OCI-LY7 (cell line): ENCODE data around the gene CHL1. TPM values are rescaled to one million over a fixed set of nuclear protein-coding genes. Genes with fewer than 3 reads are reported as not detected.

Source experiments
- BruUV-seq: library from RNA; stranded (reverse); fragments of 400-500 nt; replicated peaks from 2 replicates; lab custom pipeline; 2021; lab: Mats Ljungman, UMichigan
- CTCF ChIA-PET: fragments of 300-600 bp; sonication (Branson Sonifier 250); formaldehyde crosslinking; loops from one replicate; lab custom pipeline; 2022; ENCODE audit warnings: antibody characterized with exemption; ENCODE audit not compliant: unreplicated experiment; lab: Charles Lee
- POLR2A ChIA-PET: fragments of 300-600 bp; sonication (Branson Sonifier 250); formaldehyde crosslinking; loops from one replicate; lab custom pipeline; 2022; ENCODE audit warnings: antibody characterized with exemption; lab: Charles Lee
- DNase-seq: peaks from one replicate; pipeline ENCODE4 v3.0.0-alpha.2; 2015; ENCODE audit warnings: low spot score
- H2AFZ ChIP-seq: fragments of 200-600 bp; sonication (generic), shearing (Covaris generic); 2 replicates; pipeline ENCODE4 v1.6.1; 2014; ENCODE audit warnings: mild to moderate bottlenecking, antibody characterized with exemption, low read length, moderate library complexity
- H3K27ac ChIP-seq: fragments of 200-600 bp; sonication (generic); 2 replicates; pipeline ENCODE4 v1.5.1; 2014; ENCODE audit warnings: mixed run types, low read depth, mild to moderate bottlenecking, moderate library complexity, low read length, inconsistent platforms; ENCODE audit not compliant: poor library complexity, severe bottlenecking
- H3K36me3 ChIP-seq: fragments of 200-600 bp; sonication (generic); 2 replicates; pipeline ENCODE4 v1.6.1; 2014; ENCODE audit warnings: mild to moderate bottlenecking, antibody characterized with exemption, low read length, moderate library complexity, mixed read lengths; ENCODE audit not compliant: insufficient read depth
- H3K4me1 ChIP-seq: fragments of 200-600 bp; sonication (generic); 2 replicates; pipeline ENCODE4 v1.5.1; 2014; ENCODE audit warnings: mild to moderate bottlenecking, low read length; ENCODE audit not compliant: insufficient read depth, poor library complexity, severe bottlenecking
- H3K4me2 ChIP-seq: fragments of 200-600 bp; sonication (generic); 2 replicates; pipeline ENCODE4 v1.6.1; 2014; ENCODE audit warnings: mild to moderate bottlenecking, low read length
- H3K4me3 ChIP-seq: fragments of 200-600 bp; sonication (generic); 2 replicates; pipeline ENCODE4 v1.5.1; 2014; ENCODE audit warnings: mild to moderate bottlenecking, low read depth, low read length; ENCODE audit not compliant: poor library complexity, severe bottlenecking
- H3K79me2 ChIP-seq: fragments of 200-600 bp; sonication (generic); 2 replicates; pipeline ENCODE4 v1.6.1; 2016; ENCODE audit warnings: low read depth, mild to moderate bottlenecking, low read length, moderate library complexity, mixed read lengths; ENCODE audit not compliant: insufficient read depth
- H3K9me2 ChIP-seq: fragments of 200-600 bp; sonication (generic); 2 replicates; pipeline ENCODE4 v1.6.1; 2016; ENCODE audit warnings: mild to moderate bottlenecking, low read length, mixed read lengths; ENCODE audit not compliant: insufficient read depth
- H3K9me3 ChIP-seq: fragments of 200-600 bp; sonication (generic); 2 replicates; pipeline ENCODE4 v1.6.1; 2014; ENCODE audit warnings: mild to moderate bottlenecking, mixed run types, low read length, mixed read lengths
- H4K20me1 ChIP-seq: fragments of 200-600 bp; sonication (generic); 2 replicates; pipeline ENCODE4 v1.6.1; 2014; ENCODE audit warnings: mild to moderate bottlenecking, antibody characterized with exemption, low read length, moderate library complexity, mixed read lengths; ENCODE audit not compliant: insufficient read depth
- EZH2phosphoT487 ChIP-seq: fragments of 200-600 bp; sonication (generic); IDR thresholded peaks from 2 replicates; pipeline ENCODE4 v1.6.1; 2018; ENCODE audit warnings: low read depth, borderline replicate concordance, mild to moderate bottlenecking, mixed run types, antibody characterized with exemption, low read length, moderate library complexity, mixed read lengths
- intact Hi-C: fragments of 100-400 bp; cut with micrococcal nuclease; formaldehyde crosslinking; loops from one replicate; pipeline ENCODE4 v1.10.0; 2022; ENCODE audit not compliant: unreplicated experiment
- total RNA-seq, 2 experiments: library from RNA; depleted of rRNA in 1 of 2; stranded (reverse); fragments of >200 nt in 1 of 2; shearing (Covaris generic) in 1 of 2; gene quantifications; 2 replicates each; pipeline ENCODE4 v1.2.3, GENCODE V29; 2014 to 2022
- TF ChIP-seq, protein P1 (sequence below): fragments of 200-600 bp; sonication (generic); conservative IDR thresholded peaks from 2 replicates; pipeline ENCODE4 v1.5.1; 2014; ENCODE audit warnings: mild to moderate bottlenecking, antibody characterized with exemption, low read length, moderate library complexity, mixed read lengths

Gene CHL1
- total RNA-seq, 2 experiments from 2014 or later, result 0.51 TPM; not detected in 1

DNA sequence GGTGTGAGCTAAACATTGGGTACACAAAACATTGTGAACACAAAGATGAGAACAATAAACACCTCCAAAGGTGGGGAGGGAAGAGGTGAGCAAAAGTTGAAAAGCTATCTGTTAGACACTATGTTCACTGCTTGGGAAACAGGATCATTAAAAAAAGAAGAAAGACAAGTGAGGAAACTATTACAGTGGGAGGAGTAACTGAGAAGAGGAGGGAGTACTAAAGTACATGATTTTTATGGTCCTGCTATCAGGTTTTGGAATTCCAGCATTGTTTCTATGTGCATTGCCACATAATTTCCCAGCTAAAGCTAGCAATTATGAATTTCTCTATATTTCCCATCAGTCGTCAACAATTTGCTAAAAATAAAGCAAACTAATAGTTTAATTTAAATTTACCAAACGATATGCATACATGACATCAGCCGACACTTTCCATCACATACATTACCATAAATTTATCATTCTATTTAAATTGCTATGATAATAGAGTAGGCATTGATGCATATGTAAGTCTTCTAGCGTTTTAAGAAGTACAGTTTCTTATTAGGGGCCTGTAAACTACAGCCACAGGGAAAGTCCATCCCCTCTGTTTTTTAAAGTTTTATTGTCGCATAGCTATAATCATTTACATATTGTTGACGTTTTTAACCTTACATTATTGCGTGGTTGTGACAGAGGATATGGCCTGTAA, 221.8 kb downstream of the CHL1 start:
- Histone ChIP-seq H3K79me2 (no peaks in the 10 kb centered on the region), H2AFZ (no peak overlapping the region), H3K4me1 (no peaks in the 10 kb centered on the region), H3K9me2 (no peaks in the 10 kb centered on the region), H3K9me3 (no peaks in the 10 kb centered on the region), H3K36me3 (no peaks in the 10 kb centered on the region), H3K4me3 (no peak overlapping the region), H3K4me2 (no peak overlapping the region), H4K20me1 (no peaks in the 10 kb centered on the region), H3K27ac (no peak overlapping the region)
- CTCF ChIA-PET, result no interaction called here
- TF ChIP-seq, protein P1, sequence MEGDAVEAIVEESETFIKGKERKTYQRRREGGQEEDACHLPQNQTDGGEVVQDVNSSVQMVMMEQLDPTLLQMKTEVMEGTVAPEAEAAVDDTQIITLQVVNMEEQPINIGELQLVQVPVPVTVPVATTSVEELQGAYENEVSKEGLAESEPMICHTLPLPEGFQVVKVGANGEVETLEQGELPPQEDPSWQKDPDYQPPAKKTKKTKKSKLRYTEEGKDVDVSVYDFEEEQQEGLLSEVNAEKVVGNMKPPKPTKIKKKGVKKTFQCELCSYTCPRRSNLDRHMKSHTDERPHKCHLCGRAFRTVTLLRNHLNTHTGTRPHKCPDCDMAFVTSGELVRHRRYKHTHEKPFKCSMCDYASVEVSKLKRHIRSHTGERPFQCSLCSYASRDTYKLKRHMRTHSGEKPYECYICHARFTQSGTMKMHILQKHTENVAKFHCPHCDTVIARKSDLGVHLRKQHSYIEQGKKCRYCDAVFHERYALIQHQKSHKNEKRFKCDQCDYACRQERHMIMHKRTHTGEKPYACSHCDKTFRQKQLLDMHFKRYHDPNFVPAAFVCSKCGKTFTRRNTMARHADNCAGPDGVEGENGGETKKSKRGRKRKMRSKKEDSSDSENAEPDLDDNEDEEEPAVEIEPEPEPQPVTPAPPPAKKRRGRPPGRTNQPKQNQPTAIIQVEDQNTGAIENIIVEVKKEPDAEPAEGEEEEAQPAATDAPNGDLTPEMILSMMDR, result no peak
- no peak for TF ChIP-seq EZH2phosphoT487
- no TSS peak for BruUV-seq
- intact Hi-C loops, result no loop called here
- POLR2A ChIA-PET, result interaction anchor here (1.1 to 1.3 kb wide), 2 partner anchors 9 to 11 kb away, joined by 3 read pairs; no protein-coding TSS in a partner anchor
- DNase-seq, result no peak

DNA sequence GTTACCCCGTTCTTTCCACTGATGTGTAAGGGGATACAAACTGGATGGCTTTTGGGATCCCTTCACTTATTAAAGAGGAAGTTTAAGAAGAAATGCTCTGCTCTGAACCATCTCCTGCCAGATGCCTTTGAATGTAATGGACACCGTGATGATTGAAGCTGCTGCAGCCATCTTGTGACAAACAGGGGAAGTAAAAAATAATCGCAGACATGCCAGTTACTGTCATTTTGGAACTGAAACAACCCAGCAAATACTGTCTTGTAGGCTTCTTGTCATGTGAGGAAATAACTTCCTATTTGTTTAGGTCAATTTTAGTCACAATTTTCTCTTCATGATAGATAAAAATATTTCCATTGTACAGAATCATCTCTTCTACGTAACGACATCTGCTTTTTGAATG, 224.0 kb downstream of the CHL1 start:
- no peak overlapping the region for H2AFZ ChIP-seq
- BruUV-seq, result no TSS peak
- TF ChIP-seq, protein P1, result no peak
- no peak for TF ChIP-seq EZH2phosphoT487

DNA sequence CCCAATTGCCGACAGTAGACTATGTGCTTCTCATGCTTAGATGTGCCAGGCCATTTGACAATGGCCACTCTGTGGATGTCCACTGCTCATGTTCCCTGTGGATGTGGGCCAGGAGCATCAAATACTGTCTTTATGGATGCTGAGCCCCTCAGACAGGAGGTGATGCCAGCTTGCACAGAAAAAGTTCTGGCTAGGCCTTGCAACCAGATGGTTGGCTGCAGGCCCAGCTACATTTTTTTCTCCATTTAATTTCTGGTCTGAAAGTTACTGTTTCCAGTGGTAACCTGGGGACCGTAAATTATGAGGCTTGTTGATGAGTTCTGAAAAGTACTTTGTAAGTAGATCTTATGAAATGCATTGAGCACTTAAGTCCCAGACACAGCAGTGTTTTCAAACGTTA, 228.5 kb downstream of the CHL1 start:
- no peak for DNase-seq
- BruUV-seq, result no TSS peak
- intact Hi-C loops, result loop anchor here (10.0 kb wide), 1 partner anchor 1490 kb away; no protein-coding TSS in a partner anchor
- Histone ChIP-seq H2AFZ (no peak overlapping the region), H3K9me3 (no peaks in the 10 kb centered on the region), H3K27ac (no peak overlapping the region), H3K4me3 (no peak overlapping the region), H3K36me3 (no peaks in the 10 kb centered on the region), H3K4me1 (no peaks in the 10 kb centered on the region), H3K4me2 (no peak overlapping the region), H3K9me2 (no peaks in the 10 kb centered on the region), H3K79me2 (no peaks in the 10 kb centered on the region), H4K20me1 (no peaks in the 10 kb centered on the region)
- no peak for TF ChIP-seq EZH2phosphoT487
- TF ChIP-seq, protein P1, result no peak
- ChIA-PET POLR2A (interaction anchor here (0.6 to 1.1 kb wide), 5 partner anchors 10 to 384 kb away, joined by 3 to 6 read pairs (median 5); no protein-coding TSS in a partner anchor), CTCF (no interaction called here)

More for the DNA sequence above, 224.0 kb downstream of the CHL1 start:
- H3K9me3 ChIP-seq, result no peaks in the 10 kb centered on the region
- DNase-seq, result no peak
- H3K9me2 ChIP-seq, result no peaks in the 10 kb centered on the region
- H3K4me3 ChIP-seq, result no peak overlapping the region
- ChIA-PET CTCF (no interaction called here), POLR2A (no interaction called here)
- no peaks in the 10 kb centered on the region for H3K4me1 ChIP-seq
- H3K79me2 ChIP-seq, result no peaks in the 10 kb centered on the region
- intact Hi-C loops, result loop anchor here (10.0 kb wide), 1 partner anchor 1494 kb away; no protein-coding TSS in a partner anchor
- no peak overlapping the region for H3K27ac ChIP-seq
- no peaks in the 10 kb centered on the region for H4K20me1 ChIP-seq
- H3K36me3 ChIP-seq, result no peaks in the 10 kb centered on the region
- no peak overlapping the region for H3K4me2 ChIP-seq
